ENCODE results near the gene DNAJB6. TPM values are rescaled to one million over a fixed set of nuclear protein-coding genes. Genes with fewer than 3 reads are reported as not detected.

DNAJB6 gene
- 100 to 1,000 TPM in 2 of 9 donors, 10 to 100 TPM in 7; 38.4 to 167 (median 85.0) TPM for total RNA-seq
- 100 to 1,000 TPM in 1 of 3 donors, 10 to 100 TPM in 2; 58.9 to 195 (median 75.7) TPM for polyA plus RNA-seq
- long read RNA-seq, donor 1, full-length matches to known transcripts: 91 of 97 reads
- long read RNA-seq, donor 1, partial matches to known transcripts: 6 of 97 reads
- long read RNA-seq, donor 1, other reads (novel, unspliced or antisense): 0 of 97 reads
- long read RNA-seq, donor 2, full-length matches to known transcripts: 48 of 74 reads
- long read RNA-seq, donor 2, partial matches to known transcripts: 26 of 74 reads
- long read RNA-seq, donor 2, other reads (novel, unspliced or antisense): 0 of 74 reads
- long read RNA-seq, donor 3, full-length matches to known transcripts: 69 of 74 reads
- long read RNA-seq, donor 3, partial matches to known transcripts: 5 of 74 reads
- long read RNA-seq, donor 3, other reads (novel, unspliced or antisense): 0 of 74 reads
- long read RNA-seq, donor 4, transcript DNAJB6-204 (8 exons, 1,609 nt): major isoform, 86 of 113 reads
- long read RNA-seq, donor 4, transcript DNAJB6-201 (10 exons, 2,527 nt): minor isoform, 18 of 113 reads
- long read RNA-seq, donor 4, partial matches to known transcripts: 7 of 113 reads
- long read RNA-seq, donor 4, other reads (novel, unspliced or antisense): 2 of 113 reads
- long read RNA-seq, donor 5, transcript DNAJB6-204 (8 exons, 1,609 nt): major isoform, 91 of 199 reads
- long read RNA-seq, donor 5, transcript DNAJB6-201 (10 exons, 2,527 nt): minor isoform, 90 of 199 reads
- long read RNA-seq, donor 5, partial matches to known transcripts: 3 of 199 reads
- long read RNA-seq, donor 5, other reads (novel, unspliced or antisense): 11 of 199 reads
- long read RNA-seq, donor 6, full-length matches to known transcripts: 39 of 48 reads
- long read RNA-seq, donor 6, partial matches to known transcripts: 4 of 48 reads
- long read RNA-seq, donor 6, other reads (novel, unspliced or antisense): 5 of 48 reads
- long read RNA-seq, donor 7, full-length matches to known transcripts: 35 of 44 reads
- long read RNA-seq, donor 7, partial matches to known transcripts: 9 of 44 reads
- long read RNA-seq, donor 7, other reads (novel, unspliced or antisense): 0 of 44 reads
- long read RNA-seq, donor 8, full-length matches to known transcripts: 93 of 93 reads
- long read RNA-seq, donor 8, partial matches to known transcripts: 0 of 93 reads
- long read RNA-seq, donor 8, other reads (novel, unspliced or antisense): 0 of 93 reads
- long read RNA-seq, donor 9, full-length matches to known transcripts: 54 of 54 reads
- long read RNA-seq, donor 9, partial matches to known transcripts: 0 of 54 reads
- long read RNA-seq, donor 9, other reads (novel, unspliced or antisense): 0 of 54 reads
- long read RNA-seq, donor 10, full-length matches to known transcripts: 36 of 36 reads
- long read RNA-seq, donor 10, partial matches to known transcripts: 0 of 36 reads
- long read RNA-seq, donor 10, other reads (novel, unspliced or antisense): 0 of 36 reads

GRCh38 chr7:157336383-157337315 lies at the start of gene DNAJB6:
Gene DNAJB6, plus strand, starts transcription at chr7:157337004. Its CDS starts 21,569 bp downstream, at chr7:157358573.
- TF ChIP-seq POLR2A (IDR thresholded peaks at IDR 0.05): peak; percentile 74 to 88
- no peak for TF ChIP-seq CTCF (IDR thresholded peaks at IDR 0.05)
- Histone ChIP-seq H3K9me3 (replicated peaks in 1 of 3) (no peaks in the 10 kb centered on the region), H3K27me3 (no peaks in the 10 kb centered on the region), H3K36me3 (replicated peaks in 1 of 2) (no peaks in the 10 kb centered on the region), H3K4me3 (peak within 1 kb of the TSS; percentile 13 to 98 (median 61)), H3K27ac (peak within 1 kb of the TSS; percentile 37 to 100 (median 93)), H3K4me1 (replicated peaks in 1 of 2) (peaks cover 0 to 35% of the 10 kb centered on the region in 2 donors)
- peak; percentile 91 to 96 (median 95) for DNase-seq
- WGBS, 4 donors: 2 to 17% (median 3%) methylated on average over 6 to 114 of the region's 114 CpGs
- intact Hi-C loops (cut with DNase I): no loop called here

GRCh38 chr7:157291404-157292080 lies 45.3 kb upstream of the DNAJB6 start:
- intact Hi-C loops (cut with DNase I): no loop called here
- 84 to 89% (median 84%) methylated on average over 10 to 29 of the region's 29 CpGs for WGBS, 4 donors
- no peak for TF ChIP-seq CTCF (IDR thresholded peaks at IDR 0.05)
- no peak for TF ChIP-seq POLR2A (IDR thresholded peaks at IDR 0.05)
- Histone ChIP-seq H3K4me3 (no peak overlapping the region), H3K27ac (no peak overlapping the region), H3K36me3 (replicated peaks in 1 of 2) (no peaks in the 10 kb centered on the region), H3K27me3 (peaks cover 2% of the 10 kb centered on the region), H3K9me3 (replicated peaks in 1 of 3) (no peaks in the 10 kb centered on the region), H3K4me1 (replicated peaks in 1 of 2) (no peaks in the 10 kb centered on the region)
- no peak for DNase-seq

- Histone ChIP-seq H3K4me1 (replicated peaks in 1 of 2) (no peaks in the 10 kb centered on the region), H3K27ac (no peak overlapping the region), H3K9me3 (replicated peaks in 1 of 3) (no peaks in the 10 kb centered on the region), H3K36me3 (replicated peaks in 1 of 2) (no peaks in the 10 kb centered on the region), H3K27me3 (peaks cover 4% of the 10 kb centered on the region), H3K4me3 (no peak overlapping the region)
- TF ChIP-seq CTCF (IDR thresholded peaks at IDR 0.05) (no peak), POLR2A (IDR thresholded peaks at IDR 0.05) (no peak)
- 88 to 92% (median 90%) methylated on average over 9 of the region's 9 CpGs for WGBS, 4 donors
- no peak for DNase-seq
- intact Hi-C loops (cut with DNase I): no loop called here
Observed at GRCh38 chr7:157292258-157292657, 44.5 kb upstream of the DNAJB6 start.
